ENCODE results near the gene NUDT14.

The NUDT14 gene

GRCh38 chr14:105135700-105136395 is 45.3 kb downstream of the NUDT14 start:
- DNase-seq (ENCODE audit: low read depth, low spot score) = no peak

- no peak for DNase-seq (ENCODE audit: low read depth, low spot score)
These were observed 48.0 kb downstream of the NUDT14 start for GRCh38 chr14:105132921-105133654.

- DNase-seq (ENCODE audit: low read depth, low spot score) = no peak
These were observed 49.9 kb downstream of the NUDT14 start for GRCh38 chr14:105131241-105131640.

GRCh38 chr14:105128059-105128458 is 53.1 kb downstream of the NUDT14 start:
- DNase-seq (ENCODE audit: low read depth, low spot score) = no peak

GRCh38 chr14:105126981-105127329 is 54.2 kb downstream of the NUDT14 start:
- no peak for DNase-seq (ENCODE audit: low read depth, low spot score)

GRCh38 chr14:105126126-105126980 is 54.8 kb downstream of the NUDT14 start:
- DNase-seq (ENCODE audit: low read depth, low spot score) = no peak

- DNase-seq (ENCODE audit: low read depth, low spot score) = no peak
These were observed 56.3 kb downstream of the NUDT14 start for GRCh38 chr14:105124823-105125222.

- DNase-seq (ENCODE audit: low read depth, low spot score) = no peak
These were observed 56.9 kb downstream of the NUDT14 start for GRCh38 chr14:105123981-105124765.

GRCh38 chr14:105123064-105123665 is 57.9 kb downstream of the NUDT14 start:
- no peak for DNase-seq (ENCODE audit: low read depth, low spot score)
